ENCODE data around the gene MUC2. TPM values are rescaled to one million over a fixed set of nuclear protein-coding genes. Genes with fewer than 3 reads are reported as not detected.

The MUC2 gene
- total RNA-seq, 1 donor from 2014 or later = not detected

DNA sequence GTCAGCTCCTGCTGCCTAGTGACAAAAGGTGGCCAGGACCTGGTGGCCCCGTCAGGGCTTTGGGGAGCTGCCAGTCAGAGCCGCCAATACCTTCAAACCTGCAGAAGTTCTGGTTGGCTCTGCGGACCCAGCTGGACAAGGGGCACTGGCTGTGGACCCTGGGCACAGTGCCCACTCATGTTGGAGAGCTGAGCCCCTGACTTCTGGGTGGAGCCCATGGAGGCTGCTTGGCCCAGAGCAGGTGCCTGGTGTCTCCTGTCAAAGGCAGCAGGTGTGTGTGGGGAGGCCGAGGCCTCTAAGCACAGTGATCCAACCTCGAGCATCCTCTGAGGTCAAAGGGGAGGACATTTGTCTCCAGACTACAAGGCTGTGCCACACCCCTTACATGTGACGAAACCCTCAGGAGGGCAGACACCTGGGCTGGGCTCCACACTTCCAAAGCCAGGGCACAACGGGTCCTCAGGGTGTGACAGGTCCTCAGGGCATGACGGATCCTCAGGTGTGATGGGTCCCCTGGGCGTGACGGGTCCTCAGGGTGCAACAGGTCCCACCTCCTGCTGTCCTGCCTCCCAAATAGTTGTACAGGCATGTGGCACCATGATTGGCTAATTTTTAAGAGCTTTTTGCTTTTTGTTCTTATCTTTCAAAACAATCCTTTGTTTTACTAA is 37.0 kb downstream of the MUC2 start:
- H3K9me3 Mint-ChIP-seq (ENCODE audit: unreplicated experiment) = no peaks in the 10 kb centered on the region
- no peak for FAIRE-seq

DNA sequence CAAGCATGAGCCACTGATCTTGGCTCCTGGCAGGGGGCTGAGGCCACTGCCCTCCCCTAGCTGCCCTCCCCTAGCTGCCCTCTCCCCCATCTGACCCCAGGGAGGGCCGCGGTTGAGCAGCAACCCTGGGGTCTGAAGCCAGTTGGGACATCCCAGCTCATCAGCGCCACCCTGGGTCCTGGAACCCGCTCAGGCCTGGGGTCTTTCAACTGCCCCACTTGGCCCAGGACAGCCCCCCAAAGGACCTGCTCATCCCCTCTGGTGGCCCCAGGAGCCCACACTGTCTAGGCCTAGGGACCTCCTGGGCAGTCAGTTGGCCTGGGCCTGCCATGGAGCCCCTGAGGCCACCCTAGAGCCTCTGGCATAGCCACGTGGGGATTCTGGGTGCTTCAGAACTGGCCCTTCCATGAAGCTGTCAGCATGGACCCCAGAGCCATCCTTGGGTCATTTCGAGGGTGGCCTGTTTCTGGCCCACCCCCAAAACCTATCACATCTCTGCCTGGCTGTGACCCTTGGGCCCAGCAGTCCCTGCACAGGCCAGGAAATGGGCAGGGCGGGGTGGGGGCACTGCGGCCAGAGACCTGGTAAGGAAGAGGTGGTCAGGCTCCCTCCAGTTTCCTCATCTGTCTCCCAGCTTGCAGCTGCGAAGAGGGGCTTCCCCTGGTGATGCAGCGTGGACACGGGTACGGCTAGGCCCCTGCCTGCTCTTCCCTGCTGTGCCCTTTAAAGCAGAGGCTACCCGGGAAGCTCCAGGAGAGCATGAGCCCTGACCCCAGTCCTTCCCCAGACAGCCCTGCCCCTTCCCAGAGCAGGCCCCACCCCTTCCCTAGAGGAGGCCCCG is 37.9 kb downstream of the MUC2 start:
- H3K36me3 Mint-ChIP-seq (ENCODE audit: low read depth, unreplicated experiment) = no peaks in the 10 kb centered on the region
- H3K4me3 Mint-ChIP-seq (ENCODE audit: unreplicated experiment) = no peak overlapping the region
- no peak overlapping the region for H3K9ac ChIP-seq (ENCODE audit: low read length)
- H3K4me1 ChIP-seq (ENCODE audit: insufficient read depth, low read length) = no peaks in the 10 kb centered on the region
- H3K27ac Mint-ChIP-seq (ENCODE audit: unreplicated experiment) = no peak overlapping the region
- peaks cover 37% of the 10 kb centered on the region for H3K27me3 Mint-ChIP-seq (ENCODE audit: low read depth, unreplicated experiment)
- H3K4me2 ChIP-seq (ENCODE audit: low read length) = no peak overlapping the region
- H3K4me1 Mint-ChIP-seq (ENCODE audit: low read depth, unreplicated experiment) = no peaks in the 10 kb centered on the region
- no peaks in the 10 kb centered on the region for H3K79me2 ChIP-seq (ENCODE audit: insufficient read depth, low read length)
- H3K9me3 ChIP-seq (ENCODE audit: insufficient read depth, low read depth, low read length) = no peaks in the 10 kb centered on the region
- no peaks in the 10 kb centered on the region for H4K20me1 ChIP-seq (ENCODE audit: insufficient read depth, low read length)
- no peak for FAIRE-seq
- no peaks in the 10 kb centered on the region for H3K27me3 ChIP-seq (ENCODE audit: insufficient read depth, low read length)
- H3K27ac ChIP-seq (ENCODE audit: low read depth, low read length) = no peak overlapping the region
- no peak for DNase-seq (ENCODE audit: low read depth)
- no peaks in the 10 kb centered on the region for H3K36me3 ChIP-seq (ENCODE audit: insufficient read depth, low read length)
- no peak overlapping the region for H3K4me3 ChIP-seq (ENCODE audit: insufficient read depth, low read depth, low read length)
- TF ChIP-seq, protein P1, sequence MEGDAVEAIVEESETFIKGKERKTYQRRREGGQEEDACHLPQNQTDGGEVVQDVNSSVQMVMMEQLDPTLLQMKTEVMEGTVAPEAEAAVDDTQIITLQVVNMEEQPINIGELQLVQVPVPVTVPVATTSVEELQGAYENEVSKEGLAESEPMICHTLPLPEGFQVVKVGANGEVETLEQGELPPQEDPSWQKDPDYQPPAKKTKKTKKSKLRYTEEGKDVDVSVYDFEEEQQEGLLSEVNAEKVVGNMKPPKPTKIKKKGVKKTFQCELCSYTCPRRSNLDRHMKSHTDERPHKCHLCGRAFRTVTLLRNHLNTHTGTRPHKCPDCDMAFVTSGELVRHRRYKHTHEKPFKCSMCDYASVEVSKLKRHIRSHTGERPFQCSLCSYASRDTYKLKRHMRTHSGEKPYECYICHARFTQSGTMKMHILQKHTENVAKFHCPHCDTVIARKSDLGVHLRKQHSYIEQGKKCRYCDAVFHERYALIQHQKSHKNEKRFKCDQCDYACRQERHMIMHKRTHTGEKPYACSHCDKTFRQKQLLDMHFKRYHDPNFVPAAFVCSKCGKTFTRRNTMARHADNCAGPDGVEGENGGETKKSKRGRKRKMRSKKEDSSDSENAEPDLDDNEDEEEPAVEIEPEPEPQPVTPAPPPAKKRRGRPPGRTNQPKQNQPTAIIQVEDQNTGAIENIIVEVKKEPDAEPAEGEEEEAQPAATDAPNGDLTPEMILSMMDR (IDR thresholded peaks at IDR 0.05; ENCODE audit: insufficient read depth, low read depth, low read length) = no peak
- no peak for TF ChIP-seq EZH2 (IDR thresholded peaks at IDR 0.05; ENCODE audit: insufficient read depth, low read length)
- H3K9me3 Mint-ChIP-seq (ENCODE audit: unreplicated experiment) = no peaks in the 10 kb centered on the region
- no peak overlapping the region for H2AFZ ChIP-seq (ENCODE audit: low read depth, low read length)

More for the DNA sequence above, 37.0 kb downstream of the MUC2 start:
- Histone ChIP-seq H3K79me2 (ENCODE audit: insufficient read depth, low read length) (no peaks in the 10 kb centered on the region), H3K4me2 (ENCODE audit: low read length) (no peak overlapping the region), H3K4me3 (ENCODE audit: insufficient read depth, low read depth, low read length) (no peak overlapping the region), H3K9ac (ENCODE audit: low read length) (no peak overlapping the region), H3K4me1 (ENCODE audit: insufficient read depth, low read length) (no peaks in the 10 kb centered on the region), H3K36me3 (ENCODE audit: insufficient read depth, low read length) (no peaks in the 10 kb centered on the region), H2AFZ (ENCODE audit: low read depth, low read length) (no peak overlapping the region), H4K20me1 (ENCODE audit: insufficient read depth, low read length) (no peaks in the 10 kb centered on the region), H3K27me3 (ENCODE audit: insufficient read depth, low read length) (no peaks in the 10 kb centered on the region), H3K27ac (ENCODE audit: low read depth, low read length) (no peak overlapping the region), H3K9me3 (ENCODE audit: insufficient read depth, low read depth, low read length) (no peaks in the 10 kb centered on the region)
- H3K4me1 Mint-ChIP-seq (ENCODE audit: low read depth, unreplicated experiment) = no peaks in the 10 kb centered on the region
- no peaks in the 10 kb centered on the region for H3K36me3 Mint-ChIP-seq (ENCODE audit: low read depth, unreplicated experiment)
- no peak overlapping the region for H3K4me3 Mint-ChIP-seq (ENCODE audit: unreplicated experiment)
- H3K27ac Mint-ChIP-seq (ENCODE audit: unreplicated experiment) = no peak overlapping the region
- TF ChIP-seq, protein P1 (IDR thresholded peaks at IDR 0.05; ENCODE audit: insufficient read depth, low read depth, low read length) = no peak
- DNase-seq (ENCODE audit: low read depth) = no peak
- H3K27me3 Mint-ChIP-seq (ENCODE audit: low read depth, unreplicated experiment) = peaks cover 32% of the 10 kb centered on the region

Measured in astrocyte (in vitro differentiated cells and primary cell).